Peyer's patch (tissue), 4 donors: ENCODE measurements around the gene CD99. TPM values are rescaled to one million over a fixed set of nuclear protein-coding genes. Genes with fewer than 3 reads are reported as not detected.

ENCODE experiments used
- DNase-seq, 3 donors: peaks; one replicate each; pipeline ENCODE4 v3.0.0-alpha.2; 2017 to 2019
- H3K27ac ChIP-seq, 4 donors: fragments of 200-600 bp; sonication (generic); one replicate each; pipeline ENCODE4 v1.5.1; 2016 to 2019
- H3K27me3 ChIP-seq, 2 donors: fragments of 200-600 bp; sonication (generic); one replicate each; pipeline ENCODE4 v1.5.1; 2019
- H3K36me3 ChIP-seq, 3 donors: fragments of 200-600 bp; sonication (generic); one replicate each; pipeline ENCODE4 v1.5.1; 2016 to 2019
- H3K4me1 ChIP-seq, 4 donors: fragments of 200-600 bp; sonication (generic); one replicate each; pipeline ENCODE4 v1.5.1; 2016 to 2019
- H3K4me3 ChIP-seq, 4 donors: fragments of 200-600 bp; sonication (generic); 1 replicate in 3 of 4; 2 replicates in 1 of 4; pipeline ENCODE4 v1.5.1; 2016 to 2019; ENCODE audit warnings: mild to moderate bottlenecking in 1 of 4
- H3K9me3 ChIP-seq, 4 donors: fragments of 200-600 bp; sonication (generic); one replicate each; pipeline ENCODE4 v1.5.1; 2016 to 2019; ENCODE audit warnings: mild to moderate bottlenecking in 1 of 4
- POLR2A ChIP-seq, 2 donors: fragments of 450-650 bp; IDR thresholded peaks; one replicate each; pipeline ENCODE4 v1.5.1; 2017; ENCODE audit warnings: antibody characterized with exemption in 2 of 2, mild to moderate bottlenecking in 2 of 2, moderate library complexity in 2 of 2
- total RNA-seq, 4 donors: library from RNA; depleted of rRNA; stranded (reverse); fragments of >200 nt; gene quantifications; one replicate each; pipeline ENCODE4 v1.1.0, GENCODE V29; 2016
- TF ChIP-seq, protein P1 (sequence below), 6 experiments: fragments of 450-650 bp in 4 of 6; fragments of 200-600 bp in 2 of 6; sonication (generic) in 1 of 6; IDR thresholded peaks; one replicate each; pipeline ENCODE4 v1.5.1; 2017 to 2019; ENCODE audit warnings: antibody characterized with exemption in 6 of 6, mild to moderate bottlenecking in 3 of 6, moderate library complexity in 1 of 6

CD99 gene
- total RNA-seq, 4 donors from 2014 or later, result 129 to 209 (median 175) TPM

DNA sequence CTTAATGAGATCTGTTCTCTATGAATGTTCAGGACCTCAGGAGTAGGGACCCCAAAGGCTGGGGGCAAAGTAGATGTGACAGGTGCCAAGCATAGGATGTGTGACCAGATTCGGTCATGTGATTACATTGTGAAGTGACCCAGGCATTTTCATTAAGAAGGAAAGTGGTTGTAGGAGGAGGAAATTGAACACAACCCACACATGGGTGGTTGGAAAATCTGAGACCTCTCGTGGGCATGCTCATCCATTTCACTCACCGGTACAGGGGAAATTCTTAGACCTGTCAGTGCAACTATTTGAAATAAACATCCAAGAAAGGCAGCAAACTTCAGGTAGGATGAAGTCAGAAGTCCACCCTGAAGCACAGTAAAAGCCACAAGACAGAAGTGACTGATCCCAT is 43.5 kb upstream of the CD99 start:
- H3K4me3 ChIP-seq, result no peak overlapping the region
- H3K27me3 ChIP-seq, result no peaks in the 10 kb centered on the region
- H3K36me3 ChIP-seq, result no peaks in the 10 kb centered on the region
- TF ChIP-seq, protein P1, sequence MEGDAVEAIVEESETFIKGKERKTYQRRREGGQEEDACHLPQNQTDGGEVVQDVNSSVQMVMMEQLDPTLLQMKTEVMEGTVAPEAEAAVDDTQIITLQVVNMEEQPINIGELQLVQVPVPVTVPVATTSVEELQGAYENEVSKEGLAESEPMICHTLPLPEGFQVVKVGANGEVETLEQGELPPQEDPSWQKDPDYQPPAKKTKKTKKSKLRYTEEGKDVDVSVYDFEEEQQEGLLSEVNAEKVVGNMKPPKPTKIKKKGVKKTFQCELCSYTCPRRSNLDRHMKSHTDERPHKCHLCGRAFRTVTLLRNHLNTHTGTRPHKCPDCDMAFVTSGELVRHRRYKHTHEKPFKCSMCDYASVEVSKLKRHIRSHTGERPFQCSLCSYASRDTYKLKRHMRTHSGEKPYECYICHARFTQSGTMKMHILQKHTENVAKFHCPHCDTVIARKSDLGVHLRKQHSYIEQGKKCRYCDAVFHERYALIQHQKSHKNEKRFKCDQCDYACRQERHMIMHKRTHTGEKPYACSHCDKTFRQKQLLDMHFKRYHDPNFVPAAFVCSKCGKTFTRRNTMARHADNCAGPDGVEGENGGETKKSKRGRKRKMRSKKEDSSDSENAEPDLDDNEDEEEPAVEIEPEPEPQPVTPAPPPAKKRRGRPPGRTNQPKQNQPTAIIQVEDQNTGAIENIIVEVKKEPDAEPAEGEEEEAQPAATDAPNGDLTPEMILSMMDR (IDR thresholded peaks at IDR 0.05), result no peak
- TF ChIP-seq POLR2A (IDR thresholded peaks at IDR 0.05), result no peak
- H3K27ac ChIP-seq, result no peak overlapping the region
- DNase-seq, result no peak
- H3K9me3 ChIP-seq, result no peaks in the 10 kb centered on the region
- no peaks in the 10 kb centered on the region for H3K4me1 ChIP-seq

DNA sequence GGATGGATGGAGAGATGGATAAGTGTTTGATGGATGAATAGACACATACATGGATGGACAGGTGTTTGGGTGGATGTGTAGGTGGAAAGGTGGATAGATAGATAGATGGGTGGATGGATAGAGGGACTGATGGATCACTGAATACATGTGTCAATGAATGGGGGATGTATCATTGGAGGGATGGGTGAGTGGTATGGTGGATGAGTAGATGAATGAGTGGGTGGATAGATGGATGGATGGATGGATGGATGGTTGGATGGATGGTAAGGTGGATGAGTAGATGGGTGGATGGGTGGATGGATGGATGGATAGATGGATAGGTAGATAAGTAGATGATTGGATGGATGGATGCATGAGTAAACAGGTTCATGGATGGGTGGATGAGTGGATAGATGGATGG is 41.1 kb upstream of the CD99 start:
- Histone ChIP-seq H3K36me3 (no peaks in the 10 kb centered on the region), H3K27ac (no peak overlapping the region), H3K9me3 (no peaks in the 10 kb centered on the region), H3K27me3 (no peaks in the 10 kb centered on the region), H3K4me1 (no peaks in the 10 kb centered on the region), H3K4me3 (no peak overlapping the region)
- no peak for DNase-seq
- no peak for TF ChIP-seq POLR2A (IDR thresholded peaks at IDR 0.05)
- TF ChIP-seq, protein P1 (IDR thresholded peaks at IDR 0.05), result no peak

DNA sequence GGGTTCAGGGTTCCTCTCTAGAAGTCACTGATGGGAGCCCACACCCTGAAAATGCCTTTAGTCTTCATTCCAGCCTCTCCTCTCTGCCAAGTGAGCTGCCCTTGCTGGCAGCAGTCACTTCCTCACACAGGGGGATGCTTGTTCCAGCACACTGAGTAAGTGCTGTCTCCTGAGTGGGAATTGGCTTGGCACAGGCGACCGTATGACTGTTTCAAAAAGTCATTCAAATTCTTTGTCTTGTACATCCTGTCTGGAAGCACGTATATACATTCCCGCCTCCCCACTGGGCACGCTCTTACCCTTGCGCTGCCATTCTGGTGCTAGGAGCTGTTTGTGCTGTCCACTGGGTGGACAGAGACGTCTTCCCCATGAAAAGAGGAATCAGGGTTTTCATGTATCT is 40.2 kb upstream of the CD99 start:
- no peak for DNase-seq
- Histone ChIP-seq H3K9me3 (no peaks in the 10 kb centered on the region), H3K4me3 (no peak overlapping the region), H3K4me1 (no peaks in the 10 kb centered on the region), H3K36me3 (no peaks in the 10 kb centered on the region), H3K27me3 (no peaks in the 10 kb centered on the region), H3K27ac (no peak overlapping the region)
- TF ChIP-seq, protein P1 (IDR thresholded peaks at IDR 0.05), result no peak
- no peak for TF ChIP-seq POLR2A (IDR thresholded peaks at IDR 0.05)

DNA sequence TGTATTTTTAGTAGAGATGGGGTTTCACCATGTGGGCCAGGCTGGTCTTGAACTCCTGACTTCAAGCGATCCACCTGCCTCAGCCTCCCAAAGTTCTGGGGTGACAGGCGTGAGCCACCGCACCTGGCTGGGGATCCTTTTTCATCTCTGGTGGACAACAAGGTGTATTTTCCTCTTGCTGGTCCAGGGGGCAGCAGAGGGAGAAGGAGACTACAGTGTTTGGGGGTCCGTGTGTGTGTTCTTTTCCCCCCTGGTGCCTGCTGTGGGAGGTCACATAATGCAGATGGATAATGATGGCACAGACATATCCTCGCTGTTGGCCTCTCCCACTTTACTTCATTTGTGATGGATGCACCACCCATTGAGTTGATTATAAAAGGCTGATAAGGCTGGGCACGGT is 39.0 kb upstream of the CD99 start:
- no peak overlapping the region for H3K27ac ChIP-seq
- no peaks in the 10 kb centered on the region for H3K36me3 ChIP-seq
- no peak for DNase-seq
- no peaks in the 10 kb centered on the region for H3K4me1 ChIP-seq
- no peaks in the 10 kb centered on the region for H3K27me3 ChIP-seq
- H3K9me3 ChIP-seq, result no peaks in the 10 kb centered on the region
- no peak overlapping the region for H3K4me3 ChIP-seq
- TF ChIP-seq, protein P1 (IDR thresholded peaks at IDR 0.05), result peak in 1 of 6 experiments; percentile 9
- TF ChIP-seq POLR2A (IDR thresholded peaks at IDR 0.05), result no peak

DNA sequence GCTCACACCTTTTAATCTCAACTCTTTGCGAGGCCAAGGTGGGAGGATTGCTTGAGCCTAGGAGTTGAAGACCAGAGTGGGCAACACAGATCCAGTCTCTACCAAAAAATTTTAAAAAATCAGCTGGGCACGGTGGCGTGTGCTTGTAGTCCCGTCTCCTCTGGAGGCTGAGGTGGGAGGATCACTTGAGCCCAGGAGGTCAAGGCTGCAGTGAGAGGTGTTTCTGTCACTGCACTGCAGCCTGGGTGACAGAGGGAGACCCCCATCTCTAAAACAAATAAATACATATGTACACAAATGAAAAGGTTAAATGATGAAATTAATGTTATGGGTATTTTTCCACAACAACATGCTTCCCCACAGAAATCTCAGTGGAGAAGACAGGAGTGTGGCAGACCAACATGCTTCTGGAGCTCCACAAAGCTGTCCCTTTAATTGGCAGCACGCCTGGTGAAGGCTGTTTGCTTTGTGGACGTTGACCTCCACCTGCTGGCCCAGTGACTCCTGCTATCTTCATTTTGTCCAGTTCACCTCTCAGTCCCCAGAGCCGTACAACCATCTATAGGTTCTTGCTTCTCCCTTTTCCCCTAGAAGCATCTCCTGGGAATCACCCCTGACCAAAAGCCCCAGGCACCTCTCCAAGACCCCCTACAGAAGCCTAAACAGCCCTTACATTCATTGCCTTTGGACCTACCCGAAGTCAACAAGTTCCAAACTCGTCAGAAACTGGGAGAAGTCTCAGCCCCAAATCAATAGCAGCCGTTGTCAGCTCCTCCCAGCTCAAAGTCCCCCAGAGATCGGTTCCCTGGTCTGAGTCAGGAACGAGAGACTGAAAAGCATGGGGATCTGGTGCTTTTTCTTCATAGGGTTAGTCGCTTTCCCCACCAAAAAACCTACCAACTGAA is 36.4 kb upstream of the CD99 start:
- no peaks in the 10 kb centered on the region for H3K36me3 ChIP-seq
- peak in 2 of 3 donors; percentile 79 to 87 for DNase-seq
- H3K4me3 ChIP-seq, result peak overlapping the region in 2 of 4 donors; percentile 21 to 41

More for the DNA sequence above, 36.4 kb upstream of the CD99 start:
- Histone ChIP-seq H3K4me1 (no peaks in the 10 kb centered on the region), H3K27ac (peak overlapping the region in 3 of 4 donors; percentile 10 to 74 (median 38)), H3K9me3 (no peaks in the 10 kb centered on the region), H3K27me3 (no peaks in the 10 kb centered on the region)
- TF ChIP-seq POLR2A (IDR thresholded peaks at IDR 0.05), result no peak
- TF ChIP-seq, protein P1 (IDR thresholded peaks at IDR 0.05), result peak in 1 of 6 experiments; percentile 21
